Epithelial cell of esophagus (primary cell): ENCODE results near the gene KHDC4.

Experiments
- DNase-seq: peaks from one replicate; pipeline ENCODE4 v3.0.0; 2010; ENCODE audit warnings: low read depth
- H3K4me3 ChIP-seq: 2 replicates; pipeline ENCODE4 v1.5.1; 2011; ENCODE audit warnings: mild to moderate bottlenecking, low read length, control low read depth
- TF ChIP-seq, protein P1 (sequence below): IDR thresholded peaks from 2 replicates; pipeline ENCODE4 v1.5.1; 2011; ENCODE audit warnings: low read depth, mild to moderate bottlenecking, low read length, control low read depth, inconsistent platforms; ENCODE audit not compliant: insufficient read depth; ENCODE audit errors: missing control alignments

KHDC4 gene

GRCh38 chr1:155940482-155940992 is 6.3 kb upstream of the KHDC4 start:
- TF ChIP-seq, protein P1, sequence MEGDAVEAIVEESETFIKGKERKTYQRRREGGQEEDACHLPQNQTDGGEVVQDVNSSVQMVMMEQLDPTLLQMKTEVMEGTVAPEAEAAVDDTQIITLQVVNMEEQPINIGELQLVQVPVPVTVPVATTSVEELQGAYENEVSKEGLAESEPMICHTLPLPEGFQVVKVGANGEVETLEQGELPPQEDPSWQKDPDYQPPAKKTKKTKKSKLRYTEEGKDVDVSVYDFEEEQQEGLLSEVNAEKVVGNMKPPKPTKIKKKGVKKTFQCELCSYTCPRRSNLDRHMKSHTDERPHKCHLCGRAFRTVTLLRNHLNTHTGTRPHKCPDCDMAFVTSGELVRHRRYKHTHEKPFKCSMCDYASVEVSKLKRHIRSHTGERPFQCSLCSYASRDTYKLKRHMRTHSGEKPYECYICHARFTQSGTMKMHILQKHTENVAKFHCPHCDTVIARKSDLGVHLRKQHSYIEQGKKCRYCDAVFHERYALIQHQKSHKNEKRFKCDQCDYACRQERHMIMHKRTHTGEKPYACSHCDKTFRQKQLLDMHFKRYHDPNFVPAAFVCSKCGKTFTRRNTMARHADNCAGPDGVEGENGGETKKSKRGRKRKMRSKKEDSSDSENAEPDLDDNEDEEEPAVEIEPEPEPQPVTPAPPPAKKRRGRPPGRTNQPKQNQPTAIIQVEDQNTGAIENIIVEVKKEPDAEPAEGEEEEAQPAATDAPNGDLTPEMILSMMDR = no peak
- DNase-seq = peak; percentile 60
- H3K4me3 ChIP-seq = no peak overlapping the region

DNA sequence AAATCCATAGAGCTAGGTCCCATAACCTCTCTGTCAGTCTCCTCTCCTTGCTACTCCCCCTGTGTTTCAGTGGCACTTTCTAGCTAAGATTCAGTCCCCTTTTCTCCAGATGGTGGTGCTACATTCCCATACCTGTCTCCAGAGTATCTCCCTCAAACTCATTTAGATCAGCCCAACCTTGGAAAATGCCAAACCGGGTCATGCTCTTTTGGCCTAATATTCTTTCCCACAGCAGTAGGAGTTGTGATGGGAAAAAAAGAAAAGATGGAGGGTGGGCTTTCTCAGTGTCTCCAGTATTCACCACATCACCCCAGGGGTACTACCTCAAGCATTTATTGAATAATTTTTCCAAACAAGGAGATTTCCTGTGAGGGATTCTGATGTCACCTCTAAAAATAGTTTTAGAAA is 4.0 kb upstream of the KHDC4 start:
- TF ChIP-seq, protein P1 = peak; percentile 78
- DNase-seq = peak; percentile 77
- no peak overlapping the region for H3K4me3 ChIP-seq

GRCh38 chr1:155934936-155935590 is 850 bp upstream of the KHDC4 start:
- H3K4me3 ChIP-seq = peak overlapping the region; percentile 99
- TF ChIP-seq, protein P1 = no peak
- DNase-seq = no peak

DNA sequence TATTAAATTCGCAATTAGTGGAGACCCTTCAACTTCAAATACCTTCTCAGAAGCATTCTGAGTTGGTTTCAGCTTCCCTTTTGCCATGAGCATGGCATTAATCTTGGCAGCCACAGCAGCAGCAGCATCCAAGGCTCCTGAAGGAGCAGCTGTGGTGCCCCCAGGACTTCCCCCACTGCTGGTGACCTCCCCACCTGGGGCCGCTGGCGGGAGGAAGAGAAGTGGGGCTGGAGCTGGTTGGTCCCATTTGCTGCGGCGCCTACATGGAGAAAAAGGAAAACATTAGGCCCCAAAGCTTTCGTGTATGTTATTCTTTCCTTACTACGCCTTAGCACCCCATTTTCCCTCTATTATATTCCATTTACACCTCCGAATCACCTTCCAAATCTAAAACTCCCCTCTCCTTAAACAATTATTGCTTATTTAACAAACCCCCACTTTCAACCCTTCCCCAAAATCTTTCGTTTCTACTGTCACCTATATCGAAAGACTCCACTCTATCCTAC is 569 bp downstream of the KHDC4 start:
- H3K4me3 ChIP-seq = peak overlapping the region; percentile 99
- TF ChIP-seq, protein P1 = no peak
- no peak for DNase-seq

DNA sequence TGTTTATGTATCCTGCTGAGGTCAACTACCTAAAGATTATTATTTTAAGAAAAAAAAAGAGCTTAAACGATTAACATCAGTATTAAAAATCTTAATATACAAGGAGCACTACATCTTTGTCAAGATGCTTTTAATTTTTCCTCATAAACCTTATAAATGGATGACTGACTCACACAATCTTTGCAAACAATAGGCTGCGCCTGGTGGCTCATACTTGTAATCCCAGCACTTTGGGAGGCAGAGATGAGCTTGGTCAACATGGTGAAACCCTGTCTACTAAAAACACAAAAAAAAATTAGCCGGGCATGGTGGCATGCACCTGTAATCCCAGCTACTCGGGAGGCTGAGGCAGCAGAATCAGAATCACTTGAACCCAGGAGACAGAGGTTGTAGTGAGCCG is 1.7 kb downstream of the KHDC4 start:
- H3K4me3 ChIP-seq = peak overlapping the region; percentile 99
- TF ChIP-seq, protein P1 = no peak
- DNase-seq = peak; percentile 59

GRCh38 chr1:155932081-155932480 is 2.1 kb downstream of the KHDC4 start:
- TF ChIP-seq, protein P1 = no peak
- peak; percentile 93 for DNase-seq
- peak overlapping the region; percentile 99 for H3K4me3 ChIP-seq
